Inferior parietal cortex (tissue), 1 donor: ENCODE measurements around the gene IL20RB.

Experiments used
- DNase-seq: peaks from one replicate; pipeline ENCODE4 v3.0.0-alpha.2; 2016; ENCODE audit errors: extremely low spot score

Gene IL20RB

GRCh38 chr3:137039570-137039969, 81.8 kb downstream of the IL20RB start:
- no peak for DNase-seq

GRCh38 chr3:137041251-137041650, 83.5 kb downstream of the IL20RB start:
- DNase-seq = no peak

GRCh38 chr3:137041686-137042085, 83.9 kb downstream of the IL20RB start:
- DNase-seq = no peak

GRCh38 chr3:137046747-137047146, 89.0 kb downstream of the IL20RB start:
- no peak for DNase-seq

GRCh38 chr3:137047240-137047639, 89.5 kb downstream of the IL20RB start:
- no peak for DNase-seq

- no peak for DNase-seq
Measured at GRCh38 chr3:137050281-137050680, 92.5 kb downstream of the IL20RB start.

- DNase-seq = no peak
Measured at GRCh38 chr3:137052298-137052697, 94.5 kb downstream of the IL20RB start.
